SHP77 (cell line): ENCODE data around the gene CRTC1.

Experiments
- DNase-seq, 2 experiments: peaks; one replicate each; lab custom pipeline; 2025; lab: John Stamatoyannopoulos, UW

Gene CRTC1

DNA sequence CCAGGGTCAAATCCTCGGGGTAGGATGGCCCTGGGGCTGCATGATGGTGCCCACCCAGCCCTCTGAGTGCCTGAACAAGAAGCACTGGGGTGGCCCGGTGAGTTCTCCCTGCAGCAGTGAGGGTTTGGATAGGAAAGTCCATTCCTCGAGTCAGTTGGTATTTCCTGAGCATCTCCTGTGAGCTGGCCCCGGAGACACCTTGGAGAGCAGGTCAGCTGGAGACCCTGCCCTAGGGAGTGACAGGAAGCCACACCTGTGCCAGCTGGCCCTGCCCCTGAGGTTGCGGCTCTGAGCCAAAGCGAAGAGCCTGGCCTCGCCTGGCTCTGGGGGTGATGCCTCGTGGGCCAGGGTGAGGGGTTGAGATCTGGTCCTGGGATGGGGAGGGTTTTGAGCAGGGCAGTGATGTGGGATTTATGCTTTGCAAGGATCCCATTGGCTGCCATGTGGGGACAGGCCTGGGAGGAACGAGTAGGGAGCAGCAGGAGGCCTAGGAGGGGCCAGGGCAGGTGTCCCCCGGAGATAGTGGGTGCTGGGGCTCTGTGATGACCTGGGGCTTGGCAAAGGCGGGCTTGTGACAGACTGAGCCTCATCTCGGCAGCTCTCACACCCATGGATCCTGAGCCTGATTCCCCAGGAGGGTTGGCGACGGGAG, 16.0 kb downstream of the CRTC1 start:
- no peak for DNase-seq

DNA sequence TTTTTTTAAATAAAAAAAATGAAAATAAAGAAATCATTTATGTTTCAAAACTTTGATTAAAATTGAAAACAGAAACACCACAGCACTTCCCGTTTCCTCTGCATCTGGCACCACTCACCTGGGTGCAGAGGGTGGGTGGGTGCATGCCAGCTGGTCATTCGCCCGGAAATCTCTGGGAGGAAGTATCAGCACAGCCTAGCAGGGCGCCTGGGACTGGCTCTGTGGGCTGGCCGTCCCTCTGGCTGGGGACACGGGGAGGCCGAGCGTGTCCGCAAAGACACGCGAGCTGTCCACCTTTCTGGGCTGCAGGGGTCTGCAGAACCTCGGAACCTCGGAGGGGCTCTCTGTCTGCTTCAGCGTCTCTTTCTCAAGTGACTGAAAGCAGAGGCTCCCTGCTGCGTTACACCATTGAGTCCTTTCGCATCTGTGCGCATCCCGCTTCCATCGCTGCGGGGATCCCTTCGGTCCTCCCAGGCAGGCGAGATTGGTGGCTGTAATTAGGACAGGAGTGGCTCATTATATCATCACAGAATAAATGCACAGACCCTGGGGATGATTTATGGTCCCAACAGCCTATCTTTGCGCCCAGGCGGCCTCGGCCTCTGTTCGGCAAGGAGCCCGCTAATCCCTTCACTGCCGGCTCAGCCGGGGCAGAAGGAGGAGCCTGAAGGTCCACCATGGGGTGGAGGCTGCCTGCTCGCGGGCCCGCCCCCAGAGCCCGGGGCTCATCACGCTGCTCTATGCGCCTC, 17.2 kb downstream of the CRTC1 start:
- DNase-seq = no peak

DNA sequence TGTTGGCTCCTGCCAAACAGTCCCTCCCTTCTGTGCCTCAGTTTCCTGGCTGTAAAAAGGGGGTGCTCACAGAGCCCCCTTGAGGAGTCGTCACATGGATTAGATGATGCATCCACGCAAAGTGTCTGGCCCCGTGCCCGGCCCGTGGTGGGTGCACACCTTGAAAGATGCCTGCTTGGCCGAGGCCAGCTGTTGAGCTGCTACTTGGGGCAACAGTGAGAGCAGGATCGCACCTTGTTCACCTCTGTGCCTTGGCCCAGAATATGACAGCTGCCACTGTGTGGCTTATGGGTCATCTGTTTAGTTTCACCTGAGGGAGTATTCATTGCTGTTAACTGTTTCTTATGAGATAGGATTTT, 17.7 kb downstream of the CRTC1 start:
- no peak for DNase-seq

DNA sequence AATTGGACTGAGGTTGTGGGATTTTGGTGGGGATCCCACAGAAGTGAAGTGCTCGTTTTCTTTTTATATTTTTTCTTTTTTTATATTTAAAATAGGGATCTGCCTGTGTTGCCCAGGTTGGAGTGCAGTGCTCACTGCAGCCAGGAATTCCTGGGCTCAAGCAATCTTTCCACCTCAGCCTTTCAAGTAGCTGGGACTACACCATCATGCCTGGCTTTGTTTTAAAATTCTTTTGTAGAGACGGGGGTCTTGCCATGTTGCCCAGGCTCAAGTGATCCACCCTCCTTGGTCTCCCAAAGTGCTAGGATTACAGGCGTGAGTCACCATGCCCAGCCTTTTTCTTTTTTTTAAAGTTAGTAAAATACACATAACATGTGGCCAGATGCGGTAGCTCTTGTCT, 20.6 kb downstream of the CRTC1 start:
- DNase-seq = no peak

DNA sequence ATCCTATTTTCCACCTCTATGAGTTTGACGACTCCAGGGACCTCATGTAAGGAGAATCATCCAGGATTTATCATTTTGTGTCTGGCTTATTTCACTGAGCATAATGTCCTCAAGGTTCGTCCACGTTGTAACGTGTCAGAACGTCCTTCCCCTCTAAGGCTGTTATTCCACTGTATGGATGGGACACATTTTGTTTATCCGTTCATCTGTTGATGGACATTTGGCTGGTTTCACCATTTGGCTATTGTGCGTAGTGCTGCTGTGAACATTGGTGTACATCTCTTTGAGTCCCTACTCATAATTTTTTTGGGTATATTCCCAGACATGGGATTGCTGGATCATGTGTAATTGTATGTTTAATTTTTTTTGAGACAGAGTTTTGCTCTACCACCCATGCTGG, 21.5 kb downstream of the CRTC1 start:
- DNase-seq = no peak

DNA sequence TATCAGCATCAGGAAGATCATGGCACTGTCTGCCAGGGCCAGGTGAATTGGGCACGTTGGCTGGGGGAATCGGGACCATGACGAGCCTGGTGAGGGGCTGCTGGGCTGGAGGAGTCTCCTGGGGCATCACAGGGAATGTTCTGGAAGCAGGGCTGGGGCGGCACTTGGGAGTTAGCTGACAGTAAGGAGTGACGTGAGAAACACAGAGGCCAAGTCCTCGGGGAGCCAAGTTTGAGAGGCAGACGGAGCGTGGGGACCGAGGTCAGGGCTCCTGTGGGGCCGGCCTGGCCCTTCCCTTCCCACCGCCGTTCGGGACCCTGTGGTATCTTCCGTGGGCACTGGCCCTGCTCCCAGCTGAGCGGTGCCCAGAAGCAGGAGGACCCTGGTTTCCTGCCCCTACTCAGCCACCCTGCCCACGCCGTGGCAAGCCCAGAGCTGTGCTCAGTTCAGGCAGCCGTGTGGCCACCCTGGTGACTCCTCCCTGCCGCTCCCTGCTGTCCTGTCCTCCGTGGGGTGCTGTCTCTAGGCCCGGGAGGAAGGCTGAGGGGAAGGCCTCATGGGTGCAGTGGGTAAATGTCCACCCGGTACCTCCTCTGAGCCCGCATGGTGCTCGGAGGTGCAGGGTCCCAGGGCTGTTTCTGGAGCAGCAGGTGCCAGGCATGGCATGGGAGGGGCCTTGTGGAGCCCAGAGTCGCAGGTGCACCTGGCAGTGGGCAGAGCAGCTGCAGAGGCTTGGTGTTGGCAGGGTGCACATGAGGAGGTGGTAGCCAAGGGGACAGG, 25.2 kb downstream of the CRTC1 start:
- peak; percentile 34 to 42 for DNase-seq

DNA sequence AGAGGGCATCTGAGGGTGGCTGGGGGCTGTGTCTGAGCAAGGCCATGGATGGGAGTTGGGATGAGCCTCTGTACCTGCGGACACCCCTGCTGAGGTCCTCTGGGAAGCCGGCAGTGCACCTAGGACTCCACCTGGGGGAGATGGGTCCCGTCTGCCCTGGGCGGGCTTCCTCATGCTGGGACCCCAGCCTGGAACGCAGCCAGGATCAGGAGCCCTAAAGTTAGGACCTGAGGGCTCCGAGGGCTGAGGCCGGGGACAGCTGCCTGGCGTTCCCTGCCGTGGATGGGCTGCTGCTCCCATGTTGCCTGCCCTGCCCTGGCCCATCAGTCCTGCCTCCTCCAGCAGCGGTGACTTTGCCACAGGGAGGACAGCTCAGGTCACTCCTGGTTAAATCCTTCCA, 26.1 kb downstream of the CRTC1 start:
- no peak for DNase-seq

DNA sequence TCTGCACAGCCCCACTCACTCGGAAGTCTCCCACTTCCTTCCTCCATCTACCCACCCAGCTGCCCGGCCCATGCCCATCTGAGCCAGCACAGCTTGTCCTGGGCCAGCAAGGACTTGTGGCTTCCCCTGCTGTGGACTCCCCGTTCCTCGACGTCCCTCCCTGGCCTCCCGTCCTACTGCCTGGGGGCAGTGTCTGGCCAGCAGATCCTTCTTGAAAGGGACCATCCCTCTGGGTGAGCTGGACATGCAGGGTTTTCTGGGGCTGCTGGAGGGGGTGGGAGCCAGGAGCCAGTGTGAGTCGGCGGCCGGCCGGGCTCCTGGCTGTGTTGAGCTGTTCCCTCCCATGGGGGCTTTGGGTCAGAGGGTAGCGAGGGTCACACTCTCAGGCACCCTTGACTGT, 26.7 kb downstream of the CRTC1 start:
- DNase-seq = no peak

DNA sequence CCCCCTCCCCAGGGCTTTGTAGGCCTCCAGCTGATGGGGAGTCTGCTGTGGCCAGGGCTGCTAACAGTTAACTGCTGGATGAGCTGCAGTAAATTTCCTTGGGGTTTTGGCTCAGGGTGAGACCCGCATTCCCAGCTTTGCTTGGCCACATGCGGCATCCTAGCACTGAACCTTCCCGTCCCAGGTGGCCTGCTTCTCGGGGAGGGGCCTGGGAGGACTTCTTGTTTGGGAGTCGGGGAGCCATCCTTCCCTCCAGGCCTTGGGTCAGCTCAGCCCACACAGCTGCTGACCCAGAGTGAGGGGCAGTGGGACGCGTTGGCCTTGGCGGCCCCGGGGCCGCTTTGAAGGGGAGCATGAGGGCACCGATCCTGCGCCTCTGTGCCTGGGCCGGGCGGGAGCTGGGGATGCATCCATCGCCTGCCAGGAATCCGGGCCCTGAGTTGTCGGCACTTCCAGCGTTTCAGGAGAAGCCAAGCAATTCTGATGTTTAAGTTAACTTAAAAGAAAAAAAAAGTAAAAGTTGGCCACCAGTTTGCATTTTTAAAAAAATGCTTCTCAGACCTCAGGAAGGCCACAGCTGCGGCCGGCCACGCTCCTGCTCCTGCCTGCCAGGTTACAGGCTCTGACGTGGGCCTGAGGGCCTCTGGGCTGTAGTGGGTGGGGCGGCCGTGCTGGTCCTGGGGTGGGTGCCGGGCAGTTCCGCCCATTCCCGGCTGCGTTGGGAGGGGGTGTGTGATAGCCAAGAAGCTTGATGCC, 27.7 kb downstream of the CRTC1 start:
- no peak for DNase-seq

DNA sequence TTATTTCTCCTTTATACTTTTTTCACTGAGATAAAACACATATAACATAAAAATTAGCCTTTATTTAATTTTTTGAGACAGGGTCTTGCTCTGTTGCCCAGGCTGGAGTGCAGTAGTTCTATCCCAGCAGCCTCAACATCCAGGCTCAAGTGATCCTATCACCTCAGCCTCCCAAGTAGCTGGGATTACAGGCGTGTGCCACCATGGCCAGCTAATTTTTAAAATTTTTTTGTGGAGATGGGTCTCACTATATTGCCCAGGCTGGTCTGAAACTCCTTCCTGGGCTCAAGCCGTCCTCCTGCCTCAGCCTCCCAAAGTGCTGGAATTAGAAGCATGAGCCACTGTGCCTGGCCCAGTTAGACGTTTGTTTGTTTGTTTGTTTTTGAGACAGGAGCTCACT, 28.4 kb downstream of the CRTC1 start:
- DNase-seq = no peak

DNA sequence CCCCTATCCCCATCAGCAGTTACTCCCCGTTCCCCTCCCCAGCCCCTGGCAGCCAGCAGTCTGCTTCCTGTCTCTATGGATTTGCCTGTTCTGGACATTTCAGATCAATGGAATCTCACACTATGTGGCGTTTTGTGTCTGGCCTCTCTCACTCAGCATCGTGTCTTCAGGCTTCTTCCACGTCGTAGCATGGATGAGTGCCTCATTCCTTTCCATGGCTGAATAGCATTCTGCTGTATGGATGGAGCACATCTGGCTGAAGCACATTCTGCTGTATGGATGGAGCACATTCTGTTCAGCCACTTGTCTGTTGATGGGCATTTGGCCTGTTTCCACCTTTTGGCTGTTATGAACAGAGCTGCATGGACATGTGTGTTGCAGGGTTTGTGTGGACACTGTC, 29.5 kb downstream of the CRTC1 start:
- no peak for DNase-seq

DNA sequence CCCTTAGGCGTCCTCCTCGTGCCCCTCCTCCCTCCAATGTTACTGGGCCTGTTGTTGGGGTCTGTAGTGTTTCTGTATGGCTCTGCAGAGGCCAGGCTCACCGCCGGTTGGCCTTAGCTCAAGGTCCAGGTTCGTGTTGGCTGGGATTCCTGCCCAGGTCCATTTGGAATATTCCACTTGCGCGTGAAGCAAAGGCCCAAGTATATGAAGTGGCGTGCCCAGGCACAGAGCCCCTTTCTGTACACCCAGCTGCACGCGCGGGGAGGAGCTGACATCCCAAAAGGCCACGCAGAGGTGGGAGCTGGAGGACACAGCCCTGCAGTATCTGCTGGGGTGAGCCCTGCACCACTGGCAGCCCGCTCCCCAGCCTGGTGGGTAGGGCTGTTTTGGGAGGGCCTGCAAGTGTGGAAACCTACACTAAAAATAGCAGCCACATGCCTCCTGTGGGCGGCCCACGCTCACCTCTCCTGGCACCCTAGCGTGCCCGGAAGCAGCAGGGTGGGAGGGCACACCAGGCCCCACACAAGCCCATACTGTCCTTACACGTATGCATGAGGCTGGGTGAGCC, 30.2 kb downstream of the CRTC1 start:
- no peak for DNase-seq

DNA sequence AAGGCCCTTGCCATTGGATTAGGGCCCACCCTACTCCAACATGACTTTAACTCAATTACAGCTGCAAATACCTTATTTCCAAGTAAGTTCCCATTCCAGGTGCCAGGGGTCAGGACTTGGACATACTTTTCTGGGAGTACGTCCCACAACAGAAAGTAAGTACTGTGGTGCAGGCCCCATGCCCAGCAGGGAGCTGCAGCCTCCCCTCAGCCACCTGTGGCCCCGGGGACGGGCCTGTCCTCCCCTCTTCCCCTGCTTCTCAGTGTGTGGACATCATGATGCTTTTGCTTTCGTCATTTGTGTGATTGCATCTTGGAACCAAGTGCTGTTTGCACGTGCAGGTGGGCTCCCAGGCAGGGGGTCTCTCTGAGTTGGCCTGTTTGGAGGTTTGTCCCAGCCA, 31.9 kb downstream of the CRTC1 start:
- DNase-seq = no peak

DNA sequence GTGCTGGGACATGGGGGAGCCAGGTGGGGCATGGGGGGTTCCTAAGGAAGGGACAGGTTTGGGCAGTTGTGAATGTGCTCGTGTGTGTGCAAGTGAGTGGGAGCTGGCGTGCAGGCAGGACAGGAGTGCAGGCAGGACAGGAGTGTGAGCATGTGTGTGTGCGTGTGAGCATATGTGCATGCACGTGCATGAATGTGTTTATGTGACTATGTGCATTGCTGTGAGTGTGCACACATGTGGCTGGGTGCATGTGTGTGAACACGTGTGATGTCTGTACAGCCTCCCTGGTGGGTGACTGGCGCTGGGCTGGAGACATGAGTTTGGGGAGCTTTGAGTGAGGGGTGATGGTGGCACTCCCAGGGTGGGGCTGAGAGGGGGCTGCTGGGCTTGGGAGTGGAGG, 33.4 kb downstream of the CRTC1 start:
- no peak for DNase-seq

DNA sequence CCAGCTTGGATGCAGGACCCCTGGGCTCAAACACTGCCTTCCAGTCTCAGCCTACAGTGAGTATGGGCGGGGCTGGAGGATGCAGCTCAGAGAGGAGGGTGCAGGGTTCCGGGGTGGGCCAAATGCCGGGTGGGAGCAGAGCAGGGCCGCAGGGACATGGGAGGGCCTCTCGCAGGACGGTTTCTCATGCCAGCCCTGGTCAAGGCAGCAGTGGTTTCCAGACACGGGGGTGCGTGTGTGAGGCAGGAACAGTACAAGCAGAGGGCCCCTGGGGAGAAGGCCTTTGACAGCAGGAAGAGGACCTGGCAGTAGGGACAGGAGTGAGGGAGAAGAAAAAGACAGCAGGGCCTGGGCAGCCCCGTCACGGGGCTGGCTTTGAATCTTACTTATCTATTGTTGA, 34.1 kb downstream of the CRTC1 start:
- DNase-seq = no peak

DNA sequence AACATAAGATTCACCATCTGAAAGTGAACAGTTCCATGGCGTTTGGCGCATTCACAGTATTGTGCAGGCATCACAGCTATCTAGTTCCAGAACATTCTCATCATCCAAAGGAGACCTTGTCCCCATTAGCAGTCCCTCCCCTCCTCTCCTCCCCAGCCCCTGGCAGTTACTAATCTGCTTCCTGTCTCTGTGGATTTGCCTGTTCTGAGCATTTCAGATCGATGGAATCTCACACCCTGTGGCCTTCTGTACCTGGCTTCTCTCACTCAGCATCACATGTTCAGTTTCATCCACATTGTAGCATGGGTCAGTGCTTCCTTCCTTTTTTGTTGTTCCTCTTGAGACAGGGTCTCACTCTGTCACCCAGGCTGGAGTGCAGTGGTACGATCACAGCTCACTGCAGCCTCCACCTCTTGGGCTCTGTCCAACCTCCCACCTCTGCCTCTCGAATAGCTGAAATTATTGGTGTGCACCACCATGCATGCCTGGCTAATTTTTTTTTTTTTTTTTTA, 34.6 kb downstream of the CRTC1 start:
- no peak for DNase-seq

DNA sequence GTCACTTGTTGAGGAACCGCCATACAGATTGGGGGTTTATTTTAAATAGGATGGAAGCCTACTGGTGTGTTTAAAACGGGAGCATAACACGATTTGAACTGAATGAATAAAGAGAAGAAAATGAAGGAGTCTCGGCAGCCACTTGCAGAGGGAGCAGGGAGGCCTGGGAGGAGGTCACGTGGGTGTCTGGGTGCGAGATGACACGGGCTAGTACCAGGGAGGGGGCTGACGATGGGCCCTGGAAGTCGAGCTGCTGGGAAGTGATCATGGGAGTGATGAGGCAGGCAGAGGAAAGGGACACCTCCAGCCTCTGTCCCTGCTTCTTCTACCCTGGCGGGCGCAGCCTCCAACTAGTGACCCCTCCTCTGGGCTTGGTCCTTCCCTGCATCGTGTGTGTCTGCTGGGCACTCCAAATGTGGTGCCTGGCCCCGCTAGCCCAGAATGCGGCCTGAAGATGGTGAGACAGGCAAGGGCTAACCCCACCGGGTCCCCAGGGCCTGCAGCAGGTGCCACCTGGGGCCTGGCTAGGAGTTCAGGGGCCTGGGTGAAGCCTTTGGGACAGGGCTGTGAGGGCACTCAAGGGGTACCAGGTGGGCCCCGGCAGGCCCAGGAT, 35.5 kb downstream of the CRTC1 start:
- DNase-seq = no peak

DNA sequence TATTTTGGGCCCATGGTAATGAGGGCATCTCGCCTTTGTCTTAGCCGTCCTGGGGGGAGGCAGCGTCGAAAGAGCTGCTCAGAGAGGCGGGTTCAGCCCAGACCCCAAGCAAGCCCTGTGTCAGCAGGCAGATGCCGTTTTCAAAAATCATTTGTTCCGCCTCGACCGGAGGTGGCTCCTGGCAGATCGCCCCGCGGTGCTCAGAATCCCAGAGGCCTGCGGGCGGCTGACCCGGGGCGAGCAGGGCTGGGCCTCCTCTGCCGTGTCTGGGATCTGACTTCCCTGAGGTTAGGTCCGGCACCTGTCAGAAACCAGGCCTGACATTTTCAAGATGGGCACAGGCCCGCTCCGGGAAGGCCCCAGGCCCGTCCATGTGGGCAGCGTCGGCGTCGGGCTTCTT, 36.1 kb downstream of the CRTC1 start:
- no peak for DNase-seq

DNA sequence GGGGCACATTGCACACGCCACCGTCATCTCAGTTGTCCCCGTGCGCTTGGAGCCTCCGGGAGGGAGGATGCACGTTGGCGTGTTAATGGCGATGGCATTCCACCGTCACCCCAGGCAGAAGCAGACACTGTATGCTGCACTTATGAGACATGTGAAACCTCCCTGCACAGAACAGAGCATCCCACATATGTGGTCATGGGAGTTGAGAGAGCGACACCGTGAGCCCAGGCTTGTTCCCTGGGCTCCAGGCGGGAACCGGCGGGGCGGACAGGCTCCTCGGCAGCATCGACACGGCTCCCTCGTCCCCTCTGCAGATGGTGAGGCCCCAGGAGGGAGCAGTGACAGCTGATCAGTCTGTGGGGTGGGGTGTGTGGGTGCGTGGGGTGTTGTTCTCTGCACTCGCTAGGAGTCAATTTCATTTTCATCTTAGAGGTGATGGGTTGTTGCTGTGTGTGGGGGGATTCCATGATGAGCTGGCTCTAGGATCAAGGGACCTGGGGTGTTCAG, 40.4 kb downstream of the CRTC1 start:
- DNase-seq = no peak

DNA sequence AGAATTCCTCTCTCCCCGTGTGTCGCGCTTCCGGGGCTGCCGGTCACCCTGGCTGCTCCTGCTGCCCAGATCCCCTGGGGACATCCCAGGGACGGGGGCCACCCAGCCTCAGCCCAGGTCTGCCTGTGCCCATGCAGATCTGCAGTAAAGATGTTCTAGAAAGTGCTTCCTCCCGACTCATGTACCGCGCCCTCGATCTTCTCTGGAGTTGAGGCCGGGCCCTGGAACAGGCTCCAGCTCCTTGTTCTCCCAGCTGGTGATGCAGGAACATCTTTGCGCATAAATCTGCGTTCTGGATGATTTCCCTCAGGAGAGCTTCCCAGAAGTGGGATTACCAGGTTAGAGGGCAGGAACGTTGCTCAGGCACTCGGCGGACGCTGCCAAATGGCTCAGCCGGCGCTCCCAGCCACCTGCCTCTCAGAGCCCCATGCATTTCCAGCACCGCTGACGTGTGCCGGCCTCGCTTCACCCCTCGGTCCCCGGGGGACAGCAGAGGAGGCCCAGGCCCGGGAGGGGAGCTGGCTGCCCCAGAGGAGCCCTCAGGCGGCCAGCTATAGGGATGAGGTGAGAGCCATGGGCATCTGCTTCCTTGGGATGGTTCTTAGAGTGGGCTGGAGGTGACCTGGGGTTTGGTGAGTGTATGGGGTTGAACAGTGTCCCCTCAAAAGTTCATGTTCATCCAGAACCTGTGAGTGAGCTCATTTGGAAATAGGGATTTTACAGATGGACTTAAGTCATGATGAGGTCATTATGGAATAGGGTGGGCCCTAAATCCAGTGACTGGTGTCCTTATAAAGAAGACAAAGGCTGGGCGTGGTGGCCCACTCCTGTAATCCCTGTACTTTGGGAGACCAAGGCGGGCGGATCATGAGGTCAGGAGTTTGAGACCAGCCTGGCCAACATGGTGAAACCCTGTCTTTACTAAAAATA, 42.6 kb downstream of the CRTC1 start:
- DNase-seq = peak; percentile 45 to 48
